ENCODE data around the gene MCU. TPM values are rescaled to one million over a fixed set of nuclear protein-coding genes. Genes with fewer than 3 reads are reported as not detected.
"Not testable (repeated sequence)": the region's sequence is repeated elsewhere in the genome, so short reads cannot be mapped to it uniquely, and the experiment has no call there.

Gene MCU
- total RNA-seq, 1 donor = 42.7 TPM

GRCh38 chr10:72679838-72680241, 12.1 kb upstream of the MCU start:
- Histone ChIP-seq H3K4me1 (ENCODE audit: insufficient read depth, low read length) (peaks cover 8% of the 10 kb centered on the region), H4K20me1 (ENCODE audit: insufficient read depth, low read length) (no peaks in the 10 kb centered on the region), H3K9me3 (ENCODE audit: low read depth, low read length) (no peaks in the 10 kb centered on the region), H3K36me3 (ENCODE audit: insufficient read depth, low read length) (no peaks in the 10 kb centered on the region), H2AFZ (ENCODE audit: low read length) (no peak overlapping the region), H3K27ac (ENCODE audit: low read depth, low read length) (no peak overlapping the region), H3K4me3 (ENCODE audit: insufficient read depth, low read length) (no peak overlapping the region), H3K27me3 (ENCODE audit: insufficient read depth, low read length) (no peaks in the 10 kb centered on the region), H3K4me2 (ENCODE audit: insufficient read depth, low read length) (no peak overlapping the region), H3K79me2 (ENCODE audit: insufficient read depth, low read length) (no peaks in the 10 kb centered on the region)
- no peak for TF ChIP-seq CTCF (IDR thresholded peaks at IDR 0.05; ENCODE audit: extremely low read depth, low read depth, low read length)
- DNase-seq (ENCODE audit: insufficient read length, low spot score, missing footprints) = no peak

DNA sequence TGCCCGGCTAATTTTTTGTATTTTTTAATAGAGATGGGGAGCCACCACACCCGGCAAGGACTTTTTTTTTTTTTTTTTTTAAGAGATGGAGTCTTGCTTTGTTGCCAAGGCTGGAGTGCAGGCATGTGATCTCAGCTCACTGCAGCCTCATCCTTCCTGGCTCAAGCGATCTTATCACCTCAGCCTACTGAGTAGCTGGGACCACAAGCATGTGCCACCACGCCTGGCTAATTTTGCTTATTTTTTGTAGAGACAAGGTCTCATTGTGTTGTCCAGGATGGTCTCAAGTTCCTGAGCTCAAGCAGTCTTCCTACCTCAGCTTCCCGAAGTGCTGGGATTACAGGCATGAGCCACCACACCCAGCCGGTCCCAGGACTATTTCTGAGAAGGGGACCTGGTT, 9.3 kb upstream of the MCU start:
- Histone ChIP-seq H3K27ac (ENCODE audit: low read depth, low read length) (no peak overlapping the region), H4K20me1 (ENCODE audit: insufficient read depth, low read length) (no peaks in the 10 kb centered on the region), H3K4me3 (ENCODE audit: insufficient read depth, low read length) (no peak overlapping the region), H3K4me2 (ENCODE audit: insufficient read depth, low read length) (no peak overlapping the region), H3K36me3 (ENCODE audit: insufficient read depth, low read length) (no peaks in the 10 kb centered on the region), H3K79me2 (ENCODE audit: insufficient read depth, low read length) (no peaks in the 10 kb centered on the region), H3K4me1 (ENCODE audit: insufficient read depth, low read length) (no peaks in the 10 kb centered on the region), H2AFZ (ENCODE audit: low read length) (no peak overlapping the region), H3K27me3 (ENCODE audit: insufficient read depth, low read length) (no peaks in the 10 kb centered on the region), H3K9me3 (ENCODE audit: low read depth, low read length) (no peaks in the 10 kb centered on the region)
- no peak for TF ChIP-seq CTCF (IDR thresholded peaks at IDR 0.05; ENCODE audit: extremely low read depth, low read depth, low read length)
- DNase-seq (ENCODE audit: insufficient read length, low spot score, missing footprints) = no peak

DNA sequence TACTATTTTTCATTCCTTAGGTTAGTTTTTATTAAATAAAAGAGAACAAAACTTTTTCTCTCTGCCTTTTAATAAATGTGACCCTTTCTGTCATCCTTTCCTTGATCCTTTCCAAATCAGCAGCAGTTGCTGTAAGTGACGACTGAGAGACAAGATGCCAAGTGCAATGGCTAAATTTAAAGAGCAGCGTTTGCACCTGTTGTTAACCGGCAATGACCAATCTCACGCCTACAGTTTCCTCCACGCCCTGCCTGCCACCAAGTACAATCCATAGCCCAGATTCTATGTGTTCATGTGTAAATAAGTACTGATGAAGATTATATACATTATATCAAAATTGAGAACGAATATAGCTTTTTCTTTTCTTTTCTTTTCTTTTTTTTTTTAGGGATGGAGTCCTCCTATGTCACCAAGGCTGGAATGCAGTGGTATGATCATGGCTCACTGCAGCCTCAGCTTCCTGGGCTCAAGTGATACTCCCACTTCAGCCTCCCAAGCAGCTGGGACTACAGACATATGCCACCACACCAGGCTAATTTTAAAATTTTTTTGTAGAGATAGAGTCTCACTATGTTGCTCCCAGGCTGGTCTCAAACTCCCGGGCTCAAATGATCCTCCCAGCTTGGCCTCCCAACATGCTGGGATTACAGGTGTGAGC, 6.5 kb upstream of the MCU start:
- no peak overlapping the region for H3K4me2 ChIP-seq (ENCODE audit: insufficient read depth, low read length)

GRCh38 chr10:72686430-72686829, 5.5 kb upstream of the MCU start:
- H3K27ac ChIP-seq (ENCODE audit: low read depth, low read length); H3K4me2 ChIP-seq (ENCODE audit: insufficient read depth, low read length); H3K79me2 ChIP-seq (ENCODE audit: insufficient read depth, low read length); H3K36me3 ChIP-seq (ENCODE audit: insufficient read depth, low read length); H2AFZ ChIP-seq (ENCODE audit: low read length); H4K20me1 ChIP-seq (ENCODE audit: insufficient read depth, low read length); H3K27me3 ChIP-seq (ENCODE audit: insufficient read depth, low read length); DNase-seq (ENCODE audit: insufficient read length, low spot score, missing footprints); H3K9me3 ChIP-seq (ENCODE audit: low read depth, low read length); H3K4me3 ChIP-seq (ENCODE audit: insufficient read depth, low read length): not testable (repeated sequence)
- peaks cover 10% of the 10 kb centered on the region for H3K4me1 ChIP-seq (ENCODE audit: insufficient read depth, low read length)

More for the DNA sequence above, 6.5 kb upstream of the MCU start:
- H3K4me3 ChIP-seq (ENCODE audit: insufficient read depth, low read length) = no peak overlapping the region
- DNase-seq (ENCODE audit: insufficient read length, low spot score, missing footprints) = no peak
- no peak for TF ChIP-seq CTCF (IDR thresholded peaks at IDR 0.05; ENCODE audit: extremely low read depth, low read depth, low read length)
- H4K20me1 ChIP-seq (ENCODE audit: insufficient read depth, low read length) = no peaks in the 10 kb centered on the region
- H3K27ac ChIP-seq (ENCODE audit: low read depth, low read length) = no peak overlapping the region
- no peaks in the 10 kb centered on the region for H3K9me3 ChIP-seq (ENCODE audit: low read depth, low read length)
- H3K79me2 ChIP-seq (ENCODE audit: insufficient read depth, low read length) = no peaks in the 10 kb centered on the region
- no peak overlapping the region for H2AFZ ChIP-seq (ENCODE audit: low read length)
- no peaks in the 10 kb centered on the region for H3K27me3 ChIP-seq (ENCODE audit: insufficient read depth, low read length)
- H3K36me3 ChIP-seq (ENCODE audit: insufficient read depth, low read length) = no peaks in the 10 kb centered on the region
- H3K4me1 ChIP-seq (ENCODE audit: insufficient read depth, low read length) = peaks cover 9% of the 10 kb centered on the region

Measured in osteoblast (primary cell).